SH-SY5Y (cell line): Measurements from ENCODE around the gene GHRH.

Source experiments
- GATA2 ChIP-seq: IDR thresholded peaks from 2 replicates; pipeline ENCODE4 v1.6.1; 2011; ENCODE audit warnings: mild to moderate bottlenecking, low read depth, low read length
- GATA3 ChIP-seq: IDR thresholded peaks from 2 replicates; pipeline ENCODE4 v1.6.1; 2011; ENCODE audit warnings: low read depth, mild to moderate bottlenecking, low read length, moderate library complexity

GRCh38 chr20:37225146-37225545, 36.5 kb downstream of the GHRH start:
- TF ChIP-seq GATA3 (no peak), GATA2 (no peak)
